HG02852 (cell line): Measurements from ENCODE around the gene TNNI2.

Source experiments
- ATAC-seq: cut with Tn5 transposase; IDR thresholded peaks from one replicate; pipeline ENCODE4 v1.9.1; 2021; ENCODE audit warnings: mild to moderate bottlenecking, moderate library complexity; ENCODE audit not compliant: unreplicated experiment

The TNNI2 gene

DNA sequence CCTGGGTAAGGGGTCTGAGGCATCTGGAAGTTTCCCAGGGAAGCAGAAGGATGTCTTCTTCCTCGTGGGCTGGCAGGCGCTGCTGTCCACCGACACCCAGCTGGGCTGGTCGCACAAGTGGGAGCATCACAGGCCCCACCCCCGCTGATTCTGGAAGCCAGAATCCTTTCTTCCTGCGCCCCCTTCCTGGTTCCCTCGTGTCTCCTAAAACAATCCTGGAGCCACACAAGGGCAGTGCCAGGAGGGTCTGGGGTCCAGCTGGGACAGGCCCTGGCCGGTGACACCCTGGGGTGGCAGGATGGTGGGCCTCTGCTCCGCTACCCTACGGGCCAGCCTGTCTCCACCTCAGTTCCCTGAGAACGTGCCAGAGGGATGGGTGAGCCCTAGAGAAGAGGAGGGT, 18.3 kb downstream of the TNNI2 start:
- no peak for ATAC-seq

DNA sequence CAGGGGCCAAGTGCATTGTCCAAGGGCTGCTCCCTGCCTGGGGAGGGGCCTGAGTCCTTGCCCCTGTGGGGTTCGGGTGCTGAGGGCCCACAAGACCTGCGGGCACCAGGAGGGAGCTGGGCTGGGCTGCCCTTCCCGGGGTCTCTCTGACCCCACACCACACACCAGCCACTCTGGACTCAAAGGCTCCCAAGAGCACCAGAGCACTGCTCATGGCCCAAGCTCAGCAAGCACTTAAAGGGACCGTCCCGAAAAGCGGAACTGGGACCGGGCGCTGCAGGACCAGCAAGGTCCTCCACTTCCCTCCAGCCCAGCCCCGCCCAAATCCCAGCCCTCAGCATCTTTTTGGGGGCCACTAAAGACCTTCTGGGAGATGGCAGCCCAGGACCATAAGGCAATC, 19.4 kb downstream of the TNNI2 start:
- no peak for ATAC-seq

DNA sequence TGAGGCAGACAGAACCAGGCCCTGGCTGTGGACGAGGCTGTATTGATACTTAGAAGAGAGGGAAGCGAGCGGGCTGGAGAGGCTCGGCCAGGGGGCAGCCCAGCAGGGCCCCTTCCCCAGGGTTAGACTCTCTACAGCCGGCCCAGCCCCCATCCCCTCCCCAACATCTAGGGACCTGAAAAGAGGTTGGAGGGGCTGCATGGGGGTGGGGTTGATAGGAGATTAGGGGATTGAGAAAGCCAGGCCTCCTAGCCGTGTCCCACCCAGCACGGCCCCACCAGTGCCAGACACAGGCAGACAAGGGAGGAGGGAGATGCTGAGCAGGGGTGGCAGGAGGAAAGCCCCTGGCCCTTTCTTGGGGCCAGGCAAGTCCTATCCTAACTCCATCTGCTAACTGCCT, 19.8 kb downstream of the TNNI2 start:
- ATAC-seq = no peak

DNA sequence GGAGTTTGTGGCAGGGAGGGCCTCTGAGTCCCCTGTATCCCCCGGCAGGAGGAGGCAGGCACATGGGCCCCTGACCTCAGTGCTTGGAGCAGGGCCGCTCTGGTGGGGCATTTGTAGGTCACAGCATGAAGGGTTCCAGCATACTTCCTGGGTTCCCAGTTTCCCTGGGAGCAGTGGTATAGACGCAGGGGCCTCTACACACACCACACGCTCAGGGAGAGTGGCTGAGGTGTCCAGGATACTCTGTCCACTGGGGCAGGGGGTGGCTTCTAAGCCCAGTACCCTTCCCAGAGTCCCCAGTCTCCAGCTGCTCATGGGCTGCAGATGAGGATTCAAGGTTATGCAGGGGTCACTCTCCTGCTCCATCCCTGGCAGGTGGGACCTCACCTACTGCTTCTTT, 20.2 kb downstream of the TNNI2 start:
- ATAC-seq = no peak

DNA sequence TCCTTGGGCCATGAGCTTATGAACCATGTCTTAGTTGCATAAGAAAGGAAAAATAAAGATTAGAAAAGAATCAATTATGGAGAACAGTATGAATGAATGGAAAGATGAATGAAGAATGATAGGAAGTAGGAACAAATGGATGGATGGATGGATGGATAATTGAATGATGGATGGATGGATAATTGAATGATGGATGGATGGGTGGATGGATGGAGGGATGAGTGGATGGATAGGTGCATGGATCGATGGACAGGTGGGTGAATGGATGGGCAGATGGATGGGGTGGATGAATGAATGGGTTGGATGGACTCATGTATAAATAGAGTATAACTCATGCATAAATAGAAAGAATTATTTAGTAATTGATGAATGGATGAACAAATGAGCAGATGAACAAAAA, 21.3 kb downstream of the TNNI2 start:
- ATAC-seq = no peak

DNA sequence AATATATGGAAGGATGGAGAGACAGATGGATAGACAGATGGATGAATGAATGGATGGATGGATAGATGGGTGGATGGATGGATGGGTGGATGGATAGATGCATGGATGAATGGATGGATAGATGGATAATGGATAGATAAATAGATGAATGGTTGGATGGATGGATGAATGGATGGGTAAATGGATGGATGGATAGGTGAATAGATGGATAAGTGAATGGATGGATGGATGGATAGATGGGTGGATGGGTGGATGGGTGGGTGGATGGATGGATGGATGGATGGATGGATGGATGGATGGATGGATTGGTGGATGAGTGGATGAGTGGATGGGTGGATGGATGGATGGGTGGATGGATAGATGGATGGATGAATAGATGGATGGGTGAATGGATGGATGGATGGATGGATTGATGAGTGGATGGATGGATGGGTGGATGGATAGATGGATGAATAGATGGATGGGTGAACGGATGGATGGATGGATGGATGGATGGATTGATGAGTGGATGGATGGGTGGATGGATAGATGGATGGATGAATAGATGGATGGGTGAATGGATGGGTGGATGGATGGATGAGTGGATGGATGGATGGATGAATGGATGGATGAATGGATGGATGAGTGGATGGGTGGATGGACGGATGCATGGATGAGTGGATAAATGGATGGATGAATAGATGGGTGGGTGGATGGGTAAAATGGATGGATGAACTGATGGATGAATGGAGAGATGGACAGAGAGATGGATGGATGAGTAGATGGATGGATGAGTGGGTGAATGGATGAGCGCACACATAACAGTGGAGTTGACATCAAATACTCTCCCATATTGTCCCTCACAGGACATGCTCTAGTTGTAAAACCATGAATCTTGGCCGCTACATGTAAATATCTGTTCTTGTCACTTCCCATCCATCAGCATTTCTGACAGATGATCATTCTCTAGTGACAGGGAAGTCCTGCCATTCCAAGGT, 22.9 kb downstream of the TNNI2 start:
- no peak for ATAC-seq

DNA sequence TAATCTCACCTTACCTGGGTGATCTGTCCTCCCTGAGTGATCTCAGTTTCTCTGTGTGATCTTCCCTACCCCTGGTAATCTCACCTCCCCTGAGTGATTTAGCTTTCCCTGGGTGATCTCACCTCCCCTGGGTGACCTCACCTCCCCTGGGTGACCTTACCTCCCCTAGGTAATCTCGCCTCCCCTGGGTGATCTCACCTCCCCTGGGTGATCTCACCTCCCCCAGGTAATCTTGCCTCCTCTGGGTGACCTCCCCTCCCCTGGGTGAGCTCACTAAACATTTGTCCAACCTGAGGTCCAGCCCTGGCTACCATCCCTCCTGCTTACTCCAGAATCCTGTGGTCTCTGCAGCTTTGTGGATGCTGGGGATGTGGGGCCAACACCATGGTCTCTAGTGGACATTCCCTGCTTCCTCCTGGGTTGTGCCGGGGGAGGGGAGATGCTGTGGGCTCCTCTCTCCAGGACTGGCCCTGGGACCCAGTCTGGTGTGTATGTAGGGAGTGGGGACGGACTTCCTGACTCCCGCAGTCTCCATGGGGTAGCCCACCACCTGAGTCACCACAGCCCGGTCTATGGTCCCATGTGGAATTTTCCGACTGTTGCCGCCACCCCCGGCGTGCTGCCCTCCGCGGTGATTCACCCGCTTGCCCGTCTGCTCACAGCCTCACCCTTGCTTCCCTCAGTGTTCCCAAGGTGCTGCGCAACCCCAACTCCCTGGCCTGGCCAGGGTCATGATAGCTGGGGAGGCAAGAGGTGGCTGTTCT, 24.0 kb downstream of the TNNI2 start:
- no peak for ATAC-seq

DNA sequence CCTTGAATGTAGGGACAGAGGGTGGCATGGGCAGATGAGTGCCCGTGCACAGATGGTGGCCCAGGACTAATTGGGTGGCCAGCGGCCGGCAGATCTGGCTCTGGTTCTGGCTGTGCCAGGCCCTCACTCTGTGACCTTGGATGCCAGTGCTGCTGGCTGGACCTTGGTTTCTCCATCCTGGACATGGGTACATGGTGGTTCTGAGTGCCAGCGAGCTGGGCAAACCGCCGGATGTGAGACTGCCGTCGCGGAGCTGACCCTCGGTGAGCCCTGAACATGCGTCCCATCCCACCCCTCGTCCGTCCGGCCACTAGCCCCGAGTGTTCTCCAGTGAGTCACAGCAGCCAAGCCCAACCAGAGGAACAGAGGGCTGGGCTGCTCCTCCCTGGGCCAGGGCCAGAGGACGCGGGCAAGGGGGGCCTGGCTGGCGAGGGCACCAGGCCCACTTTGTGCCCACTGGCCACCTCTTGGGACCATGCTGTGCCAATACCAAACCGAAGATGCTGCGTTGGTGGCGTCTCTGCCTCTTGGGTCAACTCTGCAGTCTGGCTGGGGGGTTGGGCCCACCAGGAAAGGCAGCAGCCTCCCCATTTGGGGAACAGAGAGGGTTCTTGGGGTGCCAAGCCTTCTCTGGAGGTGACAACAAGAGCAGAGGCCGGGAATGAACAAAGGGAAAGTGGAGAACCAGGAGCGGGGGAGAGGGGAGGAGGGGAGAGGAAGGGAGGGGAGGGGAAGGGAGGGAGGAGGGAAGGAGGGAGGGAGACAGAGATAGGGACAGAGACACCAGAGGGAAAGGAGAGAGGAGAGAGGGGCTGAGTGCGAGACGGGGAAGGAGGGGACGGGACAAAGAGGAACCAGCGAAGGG, 24.8 kb downstream of the TNNI2 start:
- ATAC-seq = no peak

DNA sequence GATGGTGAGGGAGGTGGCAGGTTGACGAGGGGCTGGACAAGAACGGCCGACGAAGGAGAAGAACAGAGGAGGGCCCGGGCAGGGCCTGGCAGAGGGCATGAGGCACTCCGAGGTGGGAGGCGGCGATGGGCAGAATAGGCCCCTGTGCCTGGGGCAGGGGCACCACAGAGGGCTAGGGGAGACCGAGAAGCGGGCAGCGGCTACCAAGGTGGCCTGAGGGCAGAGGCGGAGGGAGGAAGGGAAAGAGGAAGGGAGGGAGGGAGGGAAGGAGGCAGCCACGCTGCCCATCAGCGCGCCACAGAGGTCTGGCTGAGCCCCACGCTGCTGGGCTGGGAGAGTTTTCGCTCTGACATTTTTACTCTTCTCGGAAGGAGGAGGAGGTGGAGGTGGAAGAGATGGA, 25.4 kb downstream of the TNNI2 start:
- no peak for ATAC-seq

DNA sequence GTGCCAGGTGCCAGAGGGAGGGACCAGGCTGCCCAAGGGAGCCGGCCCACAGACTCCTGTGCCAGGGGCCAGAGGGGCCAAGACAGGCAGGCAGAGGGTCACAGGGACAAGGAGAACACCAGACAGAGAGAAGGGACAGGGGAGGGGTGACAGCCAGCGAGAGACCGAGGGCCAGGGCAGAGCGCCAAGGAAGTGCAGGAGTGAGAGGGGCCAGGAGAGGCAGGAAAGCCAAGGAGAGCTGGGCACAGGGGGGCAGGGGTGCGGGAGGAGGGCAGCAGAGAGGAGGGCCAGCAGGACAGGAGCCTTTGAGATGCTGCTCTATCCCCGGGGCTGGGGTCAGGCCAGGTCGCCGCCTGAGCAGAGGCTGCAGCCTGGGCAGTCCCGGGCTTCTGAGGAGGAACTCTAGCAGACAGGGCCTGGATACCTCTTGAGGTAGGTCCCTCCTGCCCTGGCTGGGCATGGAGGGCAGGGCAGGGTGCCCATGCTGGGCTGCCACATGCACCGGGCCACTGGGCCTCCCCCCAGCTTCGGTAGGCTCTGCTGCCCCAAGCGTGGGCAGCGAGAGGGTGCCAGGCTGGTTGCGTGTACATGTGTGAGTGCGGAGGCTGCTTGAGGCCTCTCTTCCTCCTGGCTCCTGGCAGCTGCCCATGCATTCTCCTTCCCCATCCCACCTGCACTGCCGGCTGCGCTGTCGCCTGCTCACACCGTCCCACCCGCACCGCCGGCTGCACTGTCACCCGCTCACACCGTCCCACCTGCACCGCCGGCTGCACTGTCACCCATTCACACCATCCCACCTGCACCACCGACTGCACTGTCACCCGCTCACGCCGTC, 26.3 kb downstream of the TNNI2 start:
- no peak for ATAC-seq

DNA sequence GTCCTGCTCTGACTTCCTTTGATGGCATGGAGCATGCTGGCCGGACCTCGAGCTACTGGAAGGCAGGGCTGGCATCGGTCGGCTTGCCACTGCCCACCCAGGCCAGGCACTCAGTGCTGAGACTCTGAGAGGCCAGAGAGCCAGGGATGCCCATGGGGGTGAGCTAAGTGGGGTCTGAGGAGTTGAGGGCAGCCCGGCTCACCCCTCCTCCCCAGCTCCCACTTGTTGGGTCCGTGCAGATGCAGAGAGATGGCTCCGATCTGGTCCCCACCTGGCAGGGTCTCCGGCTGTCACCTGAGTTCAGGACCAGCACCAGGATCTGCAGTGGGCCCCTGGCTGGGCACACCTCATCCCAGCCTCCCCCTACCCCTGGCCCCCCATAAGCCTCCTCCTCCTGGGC, 27.4 kb downstream of the TNNI2 start:
- ATAC-seq = no peak

DNA sequence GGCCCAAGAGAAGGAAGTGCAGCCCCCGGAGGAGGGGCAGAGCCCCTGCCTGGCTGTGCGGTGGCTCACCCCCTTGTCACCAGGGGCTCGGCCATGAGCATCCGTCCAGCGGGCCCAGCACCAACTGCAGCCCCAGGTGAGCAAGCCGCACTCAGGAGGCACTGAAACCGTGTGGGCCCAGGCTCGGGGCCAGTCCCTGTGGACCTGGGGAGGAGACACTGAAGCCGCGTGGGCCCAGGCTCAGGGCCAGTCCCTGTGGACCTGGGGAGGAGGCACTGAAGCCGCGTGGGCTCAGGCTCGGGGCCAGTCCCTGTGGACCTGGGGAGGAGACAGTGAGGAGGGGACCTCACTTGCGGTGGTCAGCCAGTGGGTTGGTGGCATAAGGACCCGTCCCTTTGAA, 28.0 kb downstream of the TNNI2 start:
- ATAC-seq = no peak

DNA sequence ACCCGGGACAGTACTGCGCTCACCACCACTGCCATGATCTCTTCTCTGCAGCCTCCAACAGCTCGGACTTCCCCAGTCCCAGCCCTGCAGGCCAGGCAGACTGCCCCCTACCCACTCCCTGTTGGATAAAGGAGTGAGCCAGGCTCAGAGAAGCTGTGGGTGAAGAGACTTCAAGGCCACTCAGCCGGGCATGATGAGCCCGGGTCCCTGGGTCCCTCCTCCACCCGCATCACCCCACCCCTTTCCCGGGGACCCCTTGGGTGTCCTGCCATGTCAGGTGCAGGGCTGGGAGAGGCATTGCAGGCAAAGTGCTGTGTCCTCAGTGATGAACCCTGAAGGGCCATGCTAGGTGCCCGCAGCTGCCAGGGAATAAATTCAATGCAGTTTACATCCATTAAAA, 28.6 kb downstream of the TNNI2 start:
- ATAC-seq = no peak

DNA sequence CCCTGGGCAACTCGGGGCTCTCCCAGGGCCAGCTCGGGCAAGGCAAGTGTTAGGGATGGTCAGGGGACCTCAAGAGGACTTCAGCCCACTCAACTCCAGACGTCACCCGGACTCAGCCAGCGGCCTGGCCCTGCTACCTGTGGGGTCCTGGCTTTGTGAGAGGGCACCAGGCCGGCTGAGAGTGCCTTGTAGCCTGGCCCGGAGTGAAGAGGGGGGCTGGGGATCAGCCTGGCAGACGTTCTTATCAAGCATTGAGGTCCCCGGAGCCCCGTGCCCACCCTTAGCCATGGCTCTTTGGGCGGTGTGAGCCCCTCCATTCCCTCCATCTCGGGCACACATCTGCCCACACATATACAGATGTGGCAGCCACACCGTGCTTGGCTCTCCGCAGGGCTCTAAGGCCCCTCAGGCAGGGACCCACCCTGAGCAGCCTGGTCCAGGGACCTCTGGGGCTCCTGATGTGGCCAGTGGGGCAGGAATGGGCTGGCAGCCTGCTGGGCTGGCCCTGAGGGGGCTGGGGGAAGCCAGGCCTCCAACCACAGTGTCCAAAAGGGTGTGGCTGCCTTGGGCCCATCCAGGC, 29.4 kb downstream of the TNNI2 start:
- no peak for ATAC-seq

DNA sequence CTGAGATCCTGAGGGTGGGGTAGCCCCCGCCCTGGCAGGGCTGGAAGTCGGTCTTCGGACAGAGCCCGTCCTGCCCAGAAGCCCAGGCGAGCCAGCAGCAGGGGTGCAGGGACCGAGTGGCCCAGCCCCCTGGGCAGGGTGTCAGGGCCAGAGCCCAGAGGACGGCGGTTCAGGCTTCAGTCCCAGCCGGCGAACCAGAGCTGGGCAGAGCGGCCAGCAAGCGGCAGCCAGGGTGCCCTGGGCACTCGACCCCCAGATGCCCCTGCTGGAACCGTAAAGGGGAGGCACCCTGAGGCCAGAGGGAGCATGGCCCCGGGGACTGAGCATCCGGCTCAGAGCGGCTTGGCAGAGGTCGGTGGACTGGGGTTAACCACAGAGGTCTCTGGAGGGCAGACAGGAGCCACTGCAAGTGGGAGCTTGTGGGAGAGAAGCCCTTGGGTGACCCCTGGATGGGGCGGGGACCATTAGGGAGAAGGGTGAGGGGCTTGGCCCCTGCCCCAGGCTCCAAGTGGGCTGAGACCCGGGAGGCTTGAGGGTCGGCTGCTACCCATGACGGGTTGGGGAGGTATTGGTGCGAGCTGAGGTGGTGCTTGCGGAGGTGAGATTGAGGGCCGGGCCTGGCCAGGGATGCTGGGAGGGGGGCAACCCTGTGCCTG, 30.0 kb downstream of the TNNI2 start:
- no peak for ATAC-seq

DNA sequence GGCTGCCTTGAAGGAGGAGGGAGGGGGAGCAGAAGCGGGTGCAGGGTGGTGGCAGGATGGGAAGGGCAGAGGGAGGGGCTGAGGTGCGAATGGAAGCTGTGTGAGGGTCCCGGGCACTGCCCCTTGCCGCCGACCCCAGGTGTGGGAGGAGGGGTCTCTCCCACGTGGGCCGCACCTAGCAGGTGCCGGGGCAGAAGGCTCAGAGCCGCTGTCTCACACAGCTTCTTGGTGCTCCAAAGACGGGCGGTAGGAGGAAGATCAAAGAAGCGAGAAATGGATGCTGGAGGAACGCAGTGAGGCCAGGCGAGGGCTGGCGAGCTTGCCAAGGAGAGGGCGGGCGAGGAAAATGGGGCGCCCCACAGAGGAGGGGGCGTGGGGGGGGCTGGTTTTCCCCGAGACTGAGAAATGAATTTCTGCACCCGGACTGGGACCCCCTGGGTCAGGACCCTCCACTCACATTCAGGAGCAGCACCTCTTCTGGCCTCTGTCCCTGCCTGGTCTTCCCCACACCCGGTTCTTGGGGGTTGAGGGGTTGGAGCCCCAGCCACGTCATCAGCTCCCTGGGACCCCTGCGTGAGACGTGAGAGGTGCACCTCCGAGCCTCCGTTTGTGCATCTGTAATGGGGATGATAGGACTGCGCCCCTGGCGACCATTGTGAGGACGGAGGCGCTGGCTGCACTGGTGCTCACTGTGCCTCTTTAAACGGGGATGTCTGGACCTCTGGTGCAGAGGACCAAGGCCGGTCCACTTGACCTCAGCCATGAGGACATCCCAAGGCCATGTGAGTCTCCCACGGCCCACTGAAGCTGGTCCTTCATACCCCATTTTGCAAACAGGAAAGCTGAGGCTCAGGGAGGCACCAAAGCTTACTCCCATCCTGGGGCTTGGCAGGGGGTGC, 30.9 kb downstream of the TNNI2 start:
- no peak for ATAC-seq

DNA sequence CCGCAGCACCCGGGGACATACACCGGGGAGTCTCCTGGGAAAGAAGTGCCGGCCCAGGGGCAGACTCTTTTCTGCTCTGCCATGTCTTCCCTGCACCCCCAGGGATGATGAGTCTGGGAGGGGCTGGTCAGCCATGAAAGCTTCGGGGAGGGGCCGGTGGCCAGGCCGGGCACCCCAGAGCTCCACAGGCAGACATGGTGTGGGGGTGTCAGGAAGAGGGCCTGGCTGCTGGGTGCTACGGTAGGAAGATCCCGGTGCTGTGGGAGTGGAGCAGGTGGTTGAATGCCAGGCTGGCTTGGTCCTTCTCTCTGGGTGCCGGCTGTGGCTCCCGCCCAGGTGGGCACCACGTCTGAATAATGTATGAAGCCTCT, 31.5 kb downstream of the TNNI2 start:
- no peak for ATAC-seq

DNA sequence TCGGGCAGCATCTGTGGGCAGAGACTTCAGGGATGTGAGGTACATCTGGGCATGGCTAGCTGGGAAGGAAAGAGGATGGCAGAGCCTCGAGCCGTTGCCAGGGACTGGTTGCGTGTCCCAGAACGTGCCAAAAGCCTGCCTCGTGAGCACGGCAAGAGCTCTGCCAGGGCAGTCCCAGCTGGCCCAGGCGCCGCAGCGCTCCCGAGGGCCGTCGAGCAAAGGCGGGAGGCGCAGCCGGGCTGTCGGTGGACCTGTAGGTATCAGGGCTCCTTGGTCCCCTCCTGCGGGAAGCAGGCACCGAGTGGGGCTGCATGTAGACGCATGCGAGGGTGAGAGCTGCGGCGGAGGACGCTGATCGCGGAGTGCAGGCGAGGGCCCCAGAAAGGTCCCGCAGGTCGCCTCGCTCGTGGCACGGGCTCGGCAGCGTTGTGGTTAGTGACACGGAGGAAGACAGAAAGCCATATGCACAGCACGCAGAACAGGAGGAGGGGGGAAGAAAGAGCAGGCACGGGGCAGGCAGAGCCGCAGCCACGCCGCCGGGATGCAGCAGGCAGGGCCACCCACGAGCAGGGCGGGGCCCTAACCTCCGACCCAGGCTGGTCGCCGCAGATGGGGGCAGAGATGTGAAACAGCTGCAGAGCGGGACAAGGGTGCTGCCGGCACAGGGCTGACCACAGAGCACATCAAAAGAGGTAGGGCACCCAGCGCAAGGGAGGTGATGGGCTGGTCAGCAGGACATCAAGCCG, 32.1 kb downstream of the TNNI2 start:
- no peak for ATAC-seq
